Ovary (tissue), 9 donors: ENCODE results near the gene SRCIN1. TPM values are rescaled to one million over a fixed set of nuclear protein-coding genes. Genes with fewer than 3 reads are reported as not detected.

Experiments used
- DNase-seq, 5 donors: peaks; one replicate each; pipeline ENCODE4 v3.0.0-alpha.2; 2019 to 2020
- H3K27ac ChIP-seq, 2 donors: fragments of 200-600 bp; one replicate each; pipeline versions ENCODE4 v1.5.1 to v1.8.0; 2019 to 2022
- H3K27me3 ChIP-seq: fragments of 200-600 bp; one replicate; pipeline ENCODE4 v1.8.0; 2022
- H3K36me3 ChIP-seq: fragments of 200-600 bp; sonication (generic); one replicate; pipeline ENCODE4 v1.5.1; 2019
- H3K4me1 ChIP-seq: one replicate; pipeline ENCODE4 v1.8.1; 2013; ENCODE audit warnings: mild to moderate bottlenecking, moderate library complexity; ENCODE audit not compliant: insufficient read depth
- H3K4me3 ChIP-seq: fragments of 200-600 bp; sonication (generic); one replicate; pipeline ENCODE4 v1.5.1; 2017
- H3K9me3 ChIP-seq, 2 donors: fragments of 200-600 bp in 1 of 2; sonication (generic) in 1 of 2; one replicate each; pipeline versions ENCODE4 v1.5.1 to v1.8.1; 2013 to 2019; ENCODE audit warnings: mild to moderate bottlenecking in 1 of 2, moderate library complexity in 1 of 2
- EP300 ChIP-seq: sonication (generic); formaldehyde crosslinking; IDR thresholded peaks from one replicate; pipeline ENCODE4 v1.6.1; 2017; ENCODE audit warnings: antibody characterized with exemption
- POLR2A ChIP-seq: fragments of 450-650 bp; IDR thresholded peaks from one replicate; pipeline ENCODE4 v1.6.1; 2017; ENCODE audit warnings: antibody characterized with exemption, mild to moderate bottlenecking, moderate library complexity
- WGBS, 3 donors: extraction: QIAGEN DNeasy Blood & Tissue Kit in 1 of 3; methylation state at CpG; one replicate each; pipeline versions ENCODE4 v1.1.5 to v1.1.7; 2013 to 2017; 5-methylcytosine and 5-hydroxymethylcytosine counted together
- intact Hi-C, 4 donors: fragments of 100-400 bp; cut with DNase I; formaldehyde crosslinking; loops; one replicate each; pipeline versions ENCODE4 v1.11.0 to v1.15.1; 2022 to 2023
- polyA plus RNA-seq, 2 donors: library from polyadenylated mRNA; stranded (reverse); fragments of 200-250 nt in 1 of 2; fragments of 350-450 nt in 1 of 2; fragmentation: Illumina TruSeq in 1 of 2; extraction: RNeasy Lipid Tissue Mini Kit (QIAGEN cat#74804) in 1 of 2; gene quantifications; one replicate each; pipeline ENCODE4 v1.2.3, GENCODE V29; 2013 to 2014
- total RNA-seq, 7 donors: library from RNA; depleted of rRNA in 2 of 7; stranded (reverse); fragments of >200 nt in 2 of 7; fragmentation: NEBNext Ultra II Directional in 3 of 7; extraction: Animal tissue kit (Norgen Biotek cat#: 25700) in 3 of 7; gene quantifications; one replicate each; pipeline versions ENCODE4 v1.1.0 to v1.2.4, GENCODE V29; 2016 to 2023
- TF ChIP-seq, protein P1 (sequence below), 3 donors: fragments of 450-650 bp in 2 of 3; fragments of 200-600 bp in 1 of 3; IDR thresholded peaks; one replicate each; pipeline versions ENCODE4 v1.5.1 to v1.8.0; 2016 to 2022; ENCODE audit warnings: antibody characterized with exemption in 3 of 3, mild to moderate bottlenecking in 1 of 3
- donor health status: DM: no; HTN: no; CAD: no; lungs with moderate emphysema.
- donor health status: DM: no; HTN: no; CAD: no.
- donor health status: Bipolar disorder and iron deficiency.
- donor health status: DM: yes; HTN: yes; CAD: no.
- donor health status: DM: no; HTN: no; CAD: no.
- donor health status: DM: yes; HTN: yes; CAD: no.

SRCIN1 gene
- total and polyA plus RNA-seq, 9 donors = 0.18 to 3.0 (median 1.0) TPM

DNA sequence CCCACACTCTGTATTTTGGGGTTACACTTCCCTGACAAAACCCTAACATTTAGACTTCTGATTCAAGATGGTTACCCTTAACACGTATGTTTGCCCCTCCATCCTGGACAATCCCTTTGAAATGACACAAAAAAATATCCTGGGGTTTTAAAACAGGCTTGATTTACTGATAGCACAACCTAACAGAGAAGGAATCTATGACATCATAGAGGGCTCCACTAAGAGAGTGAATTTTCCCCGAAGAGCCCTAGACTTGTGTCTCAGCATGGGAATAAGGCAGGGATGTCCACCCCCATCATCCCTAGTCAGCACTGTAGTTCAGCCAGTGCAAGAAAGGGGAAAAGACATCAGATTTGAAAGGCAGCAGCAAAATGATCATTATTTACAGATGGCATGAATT, 15.8 kb upstream of the SRCIN1 start:
- H3K27me3 ChIP-seq = no peaks in the 10 kb centered on the region
- WGBS, 3 donors = 60 to 64% (median 60%) methylated on average over 2 of the region's 2 CpGs
- H3K4me1 ChIP-seq = no peaks in the 10 kb centered on the region
- TF ChIP-seq EP300 (no peak), POLR2A (no peak)
- TF ChIP-seq, protein P1, sequence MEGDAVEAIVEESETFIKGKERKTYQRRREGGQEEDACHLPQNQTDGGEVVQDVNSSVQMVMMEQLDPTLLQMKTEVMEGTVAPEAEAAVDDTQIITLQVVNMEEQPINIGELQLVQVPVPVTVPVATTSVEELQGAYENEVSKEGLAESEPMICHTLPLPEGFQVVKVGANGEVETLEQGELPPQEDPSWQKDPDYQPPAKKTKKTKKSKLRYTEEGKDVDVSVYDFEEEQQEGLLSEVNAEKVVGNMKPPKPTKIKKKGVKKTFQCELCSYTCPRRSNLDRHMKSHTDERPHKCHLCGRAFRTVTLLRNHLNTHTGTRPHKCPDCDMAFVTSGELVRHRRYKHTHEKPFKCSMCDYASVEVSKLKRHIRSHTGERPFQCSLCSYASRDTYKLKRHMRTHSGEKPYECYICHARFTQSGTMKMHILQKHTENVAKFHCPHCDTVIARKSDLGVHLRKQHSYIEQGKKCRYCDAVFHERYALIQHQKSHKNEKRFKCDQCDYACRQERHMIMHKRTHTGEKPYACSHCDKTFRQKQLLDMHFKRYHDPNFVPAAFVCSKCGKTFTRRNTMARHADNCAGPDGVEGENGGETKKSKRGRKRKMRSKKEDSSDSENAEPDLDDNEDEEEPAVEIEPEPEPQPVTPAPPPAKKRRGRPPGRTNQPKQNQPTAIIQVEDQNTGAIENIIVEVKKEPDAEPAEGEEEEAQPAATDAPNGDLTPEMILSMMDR (IDR thresholded peaks at IDR 0.05) = no peak
- H3K36me3 ChIP-seq = no peaks in the 10 kb centered on the region
- H3K9me3 ChIP-seq = no peaks in the 10 kb centered on the region
- H3K4me3 ChIP-seq = no peak overlapping the region
- no peak for DNase-seq
- intact Hi-C loops = no loop called here
- H3K27ac ChIP-seq = no peak overlapping the region

DNA sequence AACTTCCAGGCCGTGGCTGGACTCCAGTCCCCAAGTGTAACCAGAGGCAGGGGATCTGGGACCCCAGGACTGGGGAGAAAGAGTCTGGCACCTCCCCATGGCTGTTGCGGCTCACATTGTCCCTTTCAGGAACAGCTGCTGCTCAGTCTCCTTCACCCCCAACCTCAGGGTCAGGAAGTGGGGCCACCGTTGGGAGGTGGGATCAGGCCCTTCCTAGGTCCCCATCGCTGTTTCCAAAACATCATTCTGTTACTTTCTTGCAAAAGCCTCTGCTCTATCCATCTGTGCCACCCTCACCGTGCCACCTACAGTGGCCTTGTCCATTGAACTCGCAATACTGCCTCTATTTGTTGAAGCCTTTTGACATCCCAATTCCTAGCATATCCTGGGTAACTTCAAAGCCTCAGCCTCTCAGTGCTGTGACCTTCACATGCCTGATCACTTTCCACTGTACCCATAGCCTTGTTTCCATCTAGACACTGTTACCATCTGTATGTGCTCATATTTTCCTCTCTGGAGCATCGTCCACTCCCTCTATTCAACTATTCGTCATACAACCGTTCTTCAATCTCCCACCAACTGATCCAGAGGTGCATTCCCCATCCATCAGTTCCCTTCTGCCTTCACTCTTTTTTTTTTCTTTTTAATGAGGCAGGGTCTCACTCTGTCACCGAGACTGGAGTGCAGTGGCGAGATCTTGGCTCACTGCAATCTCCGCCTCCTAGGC, 15.0 kb upstream of the SRCIN1 start:
- Histone ChIP-seq H3K27ac (no peak overlapping the region), H3K4me1 (no peaks in the 10 kb centered on the region), H3K36me3 (no peaks in the 10 kb centered on the region), H3K27me3 (no peaks in the 10 kb centered on the region), H3K4me3 (no peak overlapping the region), H3K9me3 (no peaks in the 10 kb centered on the region)
- intact Hi-C loops = no loop called here
- WGBS, 3 donors = 67 to 71% (median 68%) methylated on average over 12 of the region's 12 CpGs
- no peak for DNase-seq
- TF ChIP-seq, protein P1 (IDR thresholded peaks at IDR 0.05) = no peak
- TF ChIP-seq POLR2A (no peak), EP300 (no peak)

DNA sequence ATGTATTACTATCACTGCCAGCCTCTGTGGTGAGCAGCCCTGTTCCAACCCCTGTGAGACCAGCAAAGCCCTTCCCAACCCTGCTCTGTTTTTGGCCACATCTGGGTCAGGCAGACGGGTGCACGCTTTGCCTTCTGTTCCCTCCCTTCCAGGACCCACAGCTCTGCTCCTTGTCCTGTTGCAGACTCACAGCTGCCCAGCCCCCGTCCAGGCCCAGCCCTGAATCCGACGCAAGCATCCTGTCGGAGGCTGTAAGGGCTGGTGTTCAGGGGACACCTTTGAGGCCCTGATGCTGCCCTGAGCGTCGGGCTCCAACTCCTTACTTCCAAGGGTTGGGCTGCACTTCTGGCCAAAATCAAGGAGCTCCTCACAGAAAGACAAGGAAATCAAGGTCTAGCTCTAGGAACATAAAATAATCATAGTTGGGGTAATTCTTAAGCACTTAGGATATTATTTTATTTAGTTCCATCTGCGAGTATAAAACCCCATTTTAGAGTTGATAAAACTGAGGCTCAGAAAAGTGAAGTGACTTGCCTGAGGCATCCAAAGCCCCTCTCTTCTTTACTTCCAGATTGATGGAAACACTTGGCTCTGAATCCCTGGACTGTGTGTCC, 14.3 kb upstream of the SRCIN1 start:
- no peak overlapping the region for H3K27ac ChIP-seq
- TF ChIP-seq EP300 (no peak), POLR2A (no peak)
- TF ChIP-seq, protein P1 (IDR thresholded peaks at IDR 0.05) = no peak
- no peak for DNase-seq
- H3K9me3 ChIP-seq = no peaks in the 10 kb centered on the region
- 65 to 79% (median 66%) methylated on average over 9 of the region's 9 CpGs for WGBS, 3 donors
- H3K27me3 ChIP-seq = no peaks in the 10 kb centered on the region
- no peak overlapping the region for H3K4me3 ChIP-seq
- intact Hi-C loops = no loop called here
- no peaks in the 10 kb centered on the region for H3K36me3 ChIP-seq
- H3K4me1 ChIP-seq = no peaks in the 10 kb centered on the region

DNA sequence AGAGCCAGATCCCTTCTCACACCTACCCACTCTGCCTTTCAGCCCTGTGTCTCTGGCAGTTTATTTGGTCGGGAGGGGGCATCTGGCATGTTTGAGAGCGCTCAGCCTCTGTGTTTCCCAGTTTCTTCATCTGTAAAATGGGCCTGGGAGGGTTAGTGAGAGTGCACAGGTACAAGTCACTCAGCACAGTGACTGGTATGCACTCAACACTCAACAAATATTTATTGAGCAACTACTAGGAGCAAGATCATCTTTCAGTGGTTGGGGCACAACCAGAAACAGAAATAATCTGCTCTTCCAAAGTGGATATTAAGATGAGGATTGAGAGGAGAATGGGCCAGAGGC, 13.7 kb upstream of the SRCIN1 start:
- Histone ChIP-seq H3K4me3 (no peak overlapping the region), H3K27me3 (no peaks in the 10 kb centered on the region), H3K9me3 (no peaks in the 10 kb centered on the region), H3K36me3 (no peaks in the 10 kb centered on the region), H3K27ac (no peak overlapping the region), H3K4me1 (no peaks in the 10 kb centered on the region)
- 87 to 94% (median 88%) methylated on average over 2 of the region's 2 CpGs for WGBS, 3 donors
- DNase-seq = no peak
- TF ChIP-seq, protein P1 (IDR thresholded peaks at IDR 0.05) = no peak
- TF ChIP-seq POLR2A = no peak
- TF ChIP-seq EP300 = no peak
- intact Hi-C loops = no loop called here
